ENCODE data around the gene SRRD.

- no peak for TF ChIP-seq EZH2 (IDR thresholded peaks at IDR 0.05; ENCODE audit: borderline replicate concordance)
- no peak for TF ChIP-seq CTCF (IDR thresholded peaks at IDR 0.05; ENCODE audit: poor library complexity)
- no peak for TF ChIP-seq EZH2phosphoT487 (IDR thresholded peaks at IDR 0.05; ENCODE audit: low read depth, severe bottlenecking, unreplicated experiment)
Observed at GRCh38 chr22:26481694-26482093, 2.0 kb upstream of the SRRD start.
